ENCODE results near the gene GHR. TPM values are rescaled to one million over a fixed set of nuclear protein-coding genes. Genes with fewer than 3 reads are reported as not detected.

The GHR gene
- total RNA-seq, 4 donors from 2014 or later: 0.40 to 11.6 (median 7.6) TPM

DNA sequence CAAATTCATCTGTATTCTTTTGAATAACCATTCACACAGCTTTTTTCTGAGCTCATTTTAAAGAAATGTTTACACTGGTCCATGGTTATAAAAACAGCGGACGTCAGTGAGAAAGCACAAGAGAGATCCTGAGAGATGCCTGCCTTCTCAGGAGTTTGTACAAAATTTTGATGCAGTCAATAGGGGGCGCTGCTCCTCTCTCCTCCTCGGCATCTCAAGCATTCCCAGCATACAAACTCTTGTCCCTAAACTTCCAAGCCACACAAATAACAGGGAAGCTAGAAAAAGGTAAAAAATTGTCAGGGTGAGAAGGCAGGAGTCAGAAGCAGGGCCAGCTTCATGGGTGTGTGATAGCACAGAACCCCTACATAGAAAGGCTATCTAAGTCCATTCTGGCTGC lies 322.2 kb downstream of the GHR start:
- no peaks in the 10 kb centered on the region for H3K4me1 ChIP-seq
- no peaks in the 10 kb centered on the region for H3K9me3 ChIP-seq
- DNase-seq: peak; percentile 13
- no peak for TF ChIP-seq EP300 (IDR thresholded peaks at IDR 0.05; ENCODE audit: low read depth)
- TF ChIP-seq POLR2AphosphoS5 (IDR thresholded peaks at IDR 0.05): no peak
- TF ChIP-seq POLR2A (IDR thresholded peaks at IDR 0.05): no peak
- TF ChIP-seq, protein P1, sequence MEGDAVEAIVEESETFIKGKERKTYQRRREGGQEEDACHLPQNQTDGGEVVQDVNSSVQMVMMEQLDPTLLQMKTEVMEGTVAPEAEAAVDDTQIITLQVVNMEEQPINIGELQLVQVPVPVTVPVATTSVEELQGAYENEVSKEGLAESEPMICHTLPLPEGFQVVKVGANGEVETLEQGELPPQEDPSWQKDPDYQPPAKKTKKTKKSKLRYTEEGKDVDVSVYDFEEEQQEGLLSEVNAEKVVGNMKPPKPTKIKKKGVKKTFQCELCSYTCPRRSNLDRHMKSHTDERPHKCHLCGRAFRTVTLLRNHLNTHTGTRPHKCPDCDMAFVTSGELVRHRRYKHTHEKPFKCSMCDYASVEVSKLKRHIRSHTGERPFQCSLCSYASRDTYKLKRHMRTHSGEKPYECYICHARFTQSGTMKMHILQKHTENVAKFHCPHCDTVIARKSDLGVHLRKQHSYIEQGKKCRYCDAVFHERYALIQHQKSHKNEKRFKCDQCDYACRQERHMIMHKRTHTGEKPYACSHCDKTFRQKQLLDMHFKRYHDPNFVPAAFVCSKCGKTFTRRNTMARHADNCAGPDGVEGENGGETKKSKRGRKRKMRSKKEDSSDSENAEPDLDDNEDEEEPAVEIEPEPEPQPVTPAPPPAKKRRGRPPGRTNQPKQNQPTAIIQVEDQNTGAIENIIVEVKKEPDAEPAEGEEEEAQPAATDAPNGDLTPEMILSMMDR (IDR thresholded peaks at IDR 0.05): peak in 3 of 5 experiments; percentile 14 to 30 (median 22)
- WGBS, 2 donors (ENCODE audit: low coverage in 1 of 2): 20% methylated on average over 4 of the region's 4 CpGs; no CpG with 5 or more reads in 1 of the 2 donors
- no peaks in the 10 kb centered on the region for H3K36me3 ChIP-seq
- no peak overlapping the region for H3K27ac ChIP-seq
- in situ Hi-C loops (cut with MboI; ENCODE audit: low pct_ligation_motif_present in 1 of 4, low pct_unique_long_range_greater_than_20kb in 1 of 4, low sequenced_read_pairs in 3 of 4) (no loop called here), intact Hi-C loops (cut with DNase I; ENCODE audit: low total_unique reads) (no loop called here)
- no peak overlapping the region for H3K4me3 ChIP-seq
- H3K27me3 ChIP-seq: no peaks in the 10 kb centered on the region

DNA sequence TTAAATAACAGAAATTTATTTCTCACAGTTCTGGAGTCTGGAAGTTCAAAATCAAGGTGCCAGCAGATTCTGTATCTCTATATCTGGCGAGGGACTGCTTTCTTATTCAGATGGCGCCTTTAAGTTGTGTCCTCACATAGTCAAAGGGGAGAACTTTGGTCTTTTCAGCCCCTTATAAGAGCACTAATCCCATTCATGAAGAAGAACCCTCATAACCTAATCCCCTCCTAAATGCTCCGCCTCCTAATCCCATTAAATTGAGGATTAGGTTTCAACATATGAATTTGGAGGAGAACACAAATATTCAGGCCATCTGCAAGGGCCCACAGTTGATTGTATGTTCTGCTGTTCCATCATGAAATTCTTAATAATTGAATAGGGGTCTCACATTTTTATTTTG lies 322.6 kb downstream of the GHR start:
- WGBS, 2 donors (ENCODE audit: low coverage in 1 of 2): 92 to 94% methylated on average over 3 of the region's 3 CpGs
- Histone ChIP-seq H3K4me3 (no peak overlapping the region), H3K27ac (no peak overlapping the region), H3K9me3 (no peaks in the 10 kb centered on the region), H3K27me3 (no peaks in the 10 kb centered on the region), H3K4me1 (no peaks in the 10 kb centered on the region), H3K36me3 (no peaks in the 10 kb centered on the region)
- in situ Hi-C loops (cut with MboI; ENCODE audit: low pct_ligation_motif_present in 1 of 4, low pct_unique_long_range_greater_than_20kb in 1 of 4, low sequenced_read_pairs in 3 of 4): no loop called here
- no peak for DNase-seq
- intact Hi-C loops (cut with DNase I; ENCODE audit: low total_unique reads): no loop called here
- TF ChIP-seq, protein P1 (IDR thresholded peaks at IDR 0.05): no peak
- TF ChIP-seq POLR2AphosphoS5 (IDR thresholded peaks at IDR 0.05) (no peak), POLR2A (IDR thresholded peaks at IDR 0.05) (no peak), EP300 (IDR thresholded peaks at IDR 0.05; ENCODE audit: low read depth) (no peak)

DNA sequence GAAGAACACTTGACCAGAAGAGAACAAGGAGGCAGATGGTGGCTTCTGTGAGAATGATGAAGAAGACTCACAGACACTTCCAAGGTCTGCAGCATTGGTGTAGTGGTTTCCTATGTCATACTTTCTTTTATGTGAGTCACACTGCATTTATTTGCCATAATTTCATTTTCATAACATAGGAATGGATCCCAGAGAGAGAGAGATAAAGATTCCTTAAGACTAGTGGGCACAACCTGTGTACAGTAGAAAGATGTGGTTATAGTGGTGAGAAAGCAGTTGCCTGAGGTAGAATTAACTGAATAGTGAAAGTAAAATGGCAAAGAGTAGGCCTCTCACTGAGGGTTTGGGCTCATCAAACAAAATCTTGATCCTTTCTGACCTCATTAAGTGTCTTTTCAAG lies 325.8 kb downstream of the GHR start:
- no peaks in the 10 kb centered on the region for H3K9me3 ChIP-seq
- in situ Hi-C loops (cut with MboI; ENCODE audit: low pct_ligation_motif_present in 1 of 4, low pct_unique_long_range_greater_than_20kb in 1 of 4, low sequenced_read_pairs in 3 of 4) (no loop called here), intact Hi-C loops (cut with DNase I; ENCODE audit: low total_unique reads) (no loop called here)
- no peak overlapping the region for H3K4me3 ChIP-seq
- DNase-seq: no peak
- no peaks in the 10 kb centered on the region for H3K4me1 ChIP-seq
- TF ChIP-seq EP300 (IDR thresholded peaks at IDR 0.05; ENCODE audit: low read depth) (no peak), POLR2A (IDR thresholded peaks at IDR 0.05) (no peak), POLR2AphosphoS5 (IDR thresholded peaks at IDR 0.05) (no peak)
- TF ChIP-seq, protein P1 (IDR thresholded peaks at IDR 0.05): no peak
- no peaks in the 10 kb centered on the region for H3K36me3 ChIP-seq
- no peaks in the 10 kb centered on the region for H3K27me3 ChIP-seq
- H3K27ac ChIP-seq: no peak overlapping the region

DNA sequence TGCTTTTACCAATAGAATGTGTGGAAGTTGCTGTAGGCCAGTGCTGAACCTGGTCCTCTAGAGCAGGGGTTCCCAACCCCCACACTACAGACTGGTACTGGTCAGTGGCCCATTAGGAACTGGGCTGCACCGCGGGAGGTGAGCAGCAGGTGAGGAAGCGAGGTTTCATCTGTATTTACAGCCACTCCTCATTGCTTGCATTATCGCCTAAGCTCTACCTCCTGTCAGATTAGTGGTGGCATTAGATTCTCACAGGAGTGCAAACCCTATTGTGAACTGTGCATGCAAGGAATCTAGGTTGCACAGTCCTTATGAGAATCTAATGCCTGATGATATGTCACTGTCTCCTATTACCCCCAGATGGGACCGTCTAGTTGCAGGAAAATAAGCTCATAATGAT lies 327.3 kb downstream of the GHR start:
- WGBS, 2 donors (ENCODE audit: low coverage in 1 of 2): 94% methylated on average over 5 of the region's 5 CpGs; no CpG with 5 or more reads in 1 of the 2 donors
- no peak overlapping the region for H3K4me3 ChIP-seq
- no peak for DNase-seq
- TF ChIP-seq EP300 (IDR thresholded peaks at IDR 0.05; ENCODE audit: low read depth): no peak
- no peak for TF ChIP-seq POLR2AphosphoS5 (IDR thresholded peaks at IDR 0.05)
- TF ChIP-seq, protein P1 (IDR thresholded peaks at IDR 0.05): no peak
- TF ChIP-seq POLR2A (IDR thresholded peaks at IDR 0.05): no peak
- no peaks in the 10 kb centered on the region for H3K4me1 ChIP-seq
- no peak overlapping the region for H3K27ac ChIP-seq
- in situ Hi-C loops (cut with MboI; ENCODE audit: low pct_ligation_motif_present in 1 of 4, low pct_unique_long_range_greater_than_20kb in 1 of 4, low sequenced_read_pairs in 3 of 4): loop anchor here in 3 of 4 donors (25.0 kb wide), 3 partner anchors 338 to 888 kb away; partner anchors contain the start of genes OXCT1 (in 2 of the 3) and GHR (in 1 of the 3)
- no peaks in the 10 kb centered on the region for H3K36me3 ChIP-seq
- H3K9me3 ChIP-seq: no peaks in the 10 kb centered on the region
- H3K27me3 ChIP-seq: no peaks in the 10 kb centered on the region
- intact Hi-C loops (cut with DNase I; ENCODE audit: low total_unique reads): no loop called here
